Chondrocyte (in vitro differentiated cells): ENCODE results near the gene CST3. TPM values are rescaled to one million over a fixed set of nuclear protein-coding genes. Genes with fewer than 3 reads are reported as not detected.

Experiments used
- DNase-seq: peaks from one replicate; pipeline ENCODE4 v3.0.0; 2021; ENCODE audit warnings: mixed read lengths, low spot score
- H3K27ac Mint-ChIP-seq: one replicate; pipeline ENCODE4 v1.8.0; 2021; ENCODE audit warnings: mild to moderate bottlenecking, moderate library complexity, mixed read lengths; ENCODE audit not compliant: unreplicated experiment
- H3K27me3 Mint-ChIP-seq: 2 replicates; pipeline ENCODE4 v1.8.0; 2021; ENCODE audit warnings: low read depth, mixed read lengths
- H3K36me3 Mint-ChIP-seq: 2 replicates; pipeline ENCODE4 v1.8.0; 2021; ENCODE audit warnings: low read depth, mixed read lengths
- H3K4me1 Mint-ChIP-seq: 2 replicates; pipeline ENCODE4 v1.8.0; 2021; ENCODE audit warnings: low read depth, mild to moderate bottlenecking, mixed read lengths
- H3K4me3 Mint-ChIP-seq: one replicate; pipeline ENCODE4 v1.8.0; 2021; ENCODE audit warnings: mild to moderate bottlenecking, moderate library complexity, mixed read lengths; ENCODE audit not compliant: unreplicated experiment
- H3K9me3 Mint-ChIP-seq: 2 replicates; pipeline ENCODE4 v1.8.0; 2021; ENCODE audit warnings: low read depth, mixed read lengths
- CTCF ChIP-seq: fragments of 200-600 bp; sonication (generic); IDR thresholded peaks from 2 replicates; pipeline ENCODE4 v1.5.0; 2021; ENCODE audit warnings: antibody characterized with exemption, mild to moderate bottlenecking, moderate library complexity
- total RNA-seq: library from RNA; stranded (reverse); gene quantifications from 3 replicates; pipeline ENCODE4 v1.2.1, GENCODE V29; 2021

CST3 gene
- total RNA-seq, 1 donor from 2014 or later = 487 TPM

- Mint-ChIP-seq H3K27me3 (no peaks in the 10 kb centered on the region), H3K4me1 (peaks cover 19% of the 10 kb centered on the region), H3K27ac (no peak overlapping the region), H3K9me3 (no peaks in the 10 kb centered on the region), H3K4me3 (no peak overlapping the region), H3K36me3 (no peaks in the 10 kb centered on the region)
- TF ChIP-seq CTCF = no peak
- DNase-seq = no peak
Observed at GRCh38 chr20:23654000-23654399, 16.2 kb upstream of the CST3 start.

GRCh38 chr20:23653400-23653938, 15.7 kb upstream of the CST3 start:
- H3K4me3 Mint-ChIP-seq = no peak overlapping the region
- H3K9me3 Mint-ChIP-seq = no peaks in the 10 kb centered on the region
- H3K27me3 Mint-ChIP-seq = no peaks in the 10 kb centered on the region
- no peak overlapping the region for H3K27ac Mint-ChIP-seq
- no peak for TF ChIP-seq CTCF
- peaks cover 15% of the 10 kb centered on the region for H3K4me1 Mint-ChIP-seq
- DNase-seq = no peak
- no peaks in the 10 kb centered on the region for H3K36me3 Mint-ChIP-seq

- peaks cover 11% of the 10 kb centered on the region for H3K4me1 Mint-ChIP-seq
- no peak overlapping the region for H3K27ac Mint-ChIP-seq
- TF ChIP-seq CTCF = no peak
- no peaks in the 10 kb centered on the region for H3K9me3 Mint-ChIP-seq
- DNase-seq = no peak
- H3K4me3 Mint-ChIP-seq = no peak overlapping the region
- H3K36me3 Mint-ChIP-seq = no peaks in the 10 kb centered on the region
- no peaks in the 10 kb centered on the region for H3K27me3 Mint-ChIP-seq
Observed at GRCh38 chr20:23652926-23653325, 15.2 kb upstream of the CST3 start.

- TF ChIP-seq CTCF = no peak
- DNase-seq = no peak
- Mint-ChIP-seq H3K27me3 (no peaks in the 10 kb centered on the region), H3K4me1 (peaks cover 11% of the 10 kb centered on the region), H3K9me3 (no peaks in the 10 kb centered on the region), H3K4me3 (no peak overlapping the region), H3K36me3 (no peaks in the 10 kb centered on the region), H3K27ac (no peak overlapping the region)
Observed at GRCh38 chr20:23652371-23652770, 14.6 kb upstream of the CST3 start.

GRCh38 chr20:23651117-23651516, 13.4 kb upstream of the CST3 start:
- peaks cover 13% of the 10 kb centered on the region for H3K4me1 Mint-ChIP-seq
- H3K27me3 Mint-ChIP-seq = no peaks in the 10 kb centered on the region
- H3K4me3 Mint-ChIP-seq = no peak overlapping the region
- H3K9me3 Mint-ChIP-seq = no peaks in the 10 kb centered on the region
- no peaks in the 10 kb centered on the region for H3K36me3 Mint-ChIP-seq
- no peak for TF ChIP-seq CTCF
- DNase-seq = no peak
- no peak overlapping the region for H3K27ac Mint-ChIP-seq
